NCI-H460 (cell line): ENCODE measurements around the gene SLIT1. TPM values are rescaled to one million over a fixed set of nuclear protein-coding genes. Genes with fewer than 3 reads are reported as not detected.

Experiments
- DNase-seq: peaks from one replicate; pipeline ENCODE4 v3.0.0-alpha.2; 2016; ENCODE audit warnings: low read depth; ENCODE audit errors: extremely low read depth
- total RNA-seq: library from RNA; depleted of rRNA; stranded (reverse); fragments of >200 nt; shearing (Covaris generic); gene quantifications from 2 replicates; pipeline ENCODE4 v1.2.3, GENCODE V29; 2014

The SLIT1 gene
- total RNA-seq, 1 experiment from 2014 or later = 0.27 TPM

DNA sequence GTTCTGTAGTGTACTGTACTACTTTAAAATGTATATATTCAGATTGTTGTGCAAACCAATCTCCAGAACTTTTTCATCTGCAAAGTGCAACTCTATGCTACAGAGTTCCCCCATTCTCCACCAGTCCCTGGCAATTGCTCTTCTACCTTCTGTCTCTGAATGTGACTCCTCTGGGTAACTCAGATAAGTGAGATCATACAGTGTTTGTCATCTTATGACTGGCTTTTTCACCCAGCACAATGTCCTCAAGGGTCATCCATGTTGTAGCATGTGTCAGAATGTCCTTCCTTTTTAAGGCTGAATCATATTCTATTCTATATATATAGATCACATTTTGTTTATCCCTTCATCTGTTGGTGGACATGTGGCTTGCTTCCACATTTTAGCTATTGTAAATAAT is 10.8 kb downstream of the SLIT1 start:
- no peak for DNase-seq

DNA sequence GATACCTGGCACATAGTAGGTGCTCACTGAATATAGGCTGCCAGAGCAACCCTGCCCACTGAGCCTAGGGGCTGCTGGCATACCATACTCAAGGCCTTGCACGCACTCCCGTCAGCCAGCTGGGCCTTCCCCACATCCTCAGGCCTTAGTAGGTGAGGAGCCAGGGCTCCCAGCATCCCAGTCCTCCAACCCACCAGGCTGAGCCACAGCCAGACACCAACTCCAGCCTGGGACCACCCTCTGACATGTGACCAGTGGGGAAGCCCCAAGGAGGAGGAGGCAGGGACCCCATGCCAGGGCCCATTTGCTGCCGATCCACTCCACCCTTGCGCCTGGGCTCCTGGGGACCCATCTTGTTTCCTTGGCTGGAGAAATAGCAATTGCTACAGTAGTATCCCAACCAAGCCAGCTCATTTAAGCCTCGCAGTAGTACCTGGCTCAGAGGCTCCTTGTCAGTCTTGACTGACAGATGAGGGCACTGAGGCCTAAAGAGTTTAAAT is 11.4 kb downstream of the SLIT1 start:
- DNase-seq = no peak

DNA sequence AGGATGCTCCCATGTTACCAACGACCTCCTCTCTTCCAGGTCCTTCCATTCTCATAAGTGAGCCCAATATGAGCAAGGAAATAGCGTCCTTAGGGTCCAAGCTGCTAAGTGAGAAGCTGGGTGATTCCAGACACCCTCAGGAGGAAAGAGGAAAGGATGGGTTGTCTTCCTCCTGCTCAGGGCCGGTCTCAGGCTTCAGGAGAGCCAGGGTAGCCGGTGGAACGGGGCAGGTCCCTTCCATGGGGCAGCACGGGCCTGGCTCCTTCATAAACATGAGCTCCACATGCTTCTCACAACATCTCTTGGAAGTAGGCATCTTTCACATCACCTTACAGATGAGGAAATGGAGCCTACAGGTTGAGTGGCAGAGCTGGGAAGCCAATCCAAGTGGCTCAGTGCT is 12.7 kb downstream of the SLIT1 start:
- no peak for DNase-seq

DNA sequence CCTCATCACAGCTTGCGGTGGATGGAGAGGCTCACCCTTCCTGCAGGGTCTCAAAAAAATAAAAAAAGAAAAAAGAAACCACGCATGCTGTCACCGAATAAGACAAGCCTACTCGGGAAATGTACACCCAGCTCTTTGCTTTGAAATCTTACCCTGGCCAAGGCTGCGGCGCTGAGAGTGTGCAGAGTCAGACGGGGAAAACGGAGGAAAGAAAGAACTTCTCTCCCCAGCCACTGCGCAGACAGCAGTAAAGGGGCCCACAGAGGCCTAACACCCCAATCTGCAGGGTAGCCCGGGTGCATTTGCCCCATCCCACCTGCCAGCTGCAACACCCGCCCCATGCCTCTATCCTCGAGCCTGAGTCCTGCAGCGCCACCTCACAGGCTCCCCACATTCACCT is 14.8 kb downstream of the SLIT1 start:
- no peak for DNase-seq

DNA sequence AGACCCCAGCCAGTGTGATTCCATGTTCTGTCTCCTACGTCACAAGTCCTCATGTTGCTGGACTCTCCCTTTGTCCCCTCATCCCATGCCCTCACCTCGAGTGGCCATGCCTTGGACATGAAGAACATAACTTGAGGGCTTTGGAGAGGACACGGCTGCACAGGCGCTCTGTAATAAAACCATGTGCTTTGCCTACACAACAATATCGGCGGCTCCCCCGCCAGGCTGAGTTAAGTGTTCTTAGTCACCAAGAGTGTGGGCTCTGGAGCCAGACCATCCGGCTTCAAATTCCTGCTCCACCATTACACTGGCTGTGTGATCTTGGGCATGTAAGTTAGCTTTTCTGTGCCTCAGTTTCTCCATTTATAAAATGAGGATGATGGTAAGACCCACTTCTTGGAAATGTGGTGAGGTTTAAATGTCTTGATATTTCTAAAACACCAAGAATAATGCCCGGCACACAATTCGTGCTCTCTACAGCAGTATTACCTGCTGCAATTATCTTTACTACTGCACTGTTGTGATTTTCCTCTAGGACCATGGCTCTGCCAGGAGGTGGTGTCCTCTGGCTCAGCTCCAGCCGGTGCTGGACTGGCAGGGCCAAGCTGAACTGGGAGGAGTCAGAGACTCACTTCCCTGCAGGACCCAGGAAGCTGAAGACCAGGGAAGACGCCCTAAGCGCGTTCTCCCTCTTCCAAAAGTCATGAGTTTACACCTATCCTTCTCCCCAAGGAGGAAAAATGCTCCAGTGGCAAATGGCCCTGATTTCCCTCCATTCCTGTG is 15.7 kb downstream of the SLIT1 start:
- DNase-seq = no peak

DNA sequence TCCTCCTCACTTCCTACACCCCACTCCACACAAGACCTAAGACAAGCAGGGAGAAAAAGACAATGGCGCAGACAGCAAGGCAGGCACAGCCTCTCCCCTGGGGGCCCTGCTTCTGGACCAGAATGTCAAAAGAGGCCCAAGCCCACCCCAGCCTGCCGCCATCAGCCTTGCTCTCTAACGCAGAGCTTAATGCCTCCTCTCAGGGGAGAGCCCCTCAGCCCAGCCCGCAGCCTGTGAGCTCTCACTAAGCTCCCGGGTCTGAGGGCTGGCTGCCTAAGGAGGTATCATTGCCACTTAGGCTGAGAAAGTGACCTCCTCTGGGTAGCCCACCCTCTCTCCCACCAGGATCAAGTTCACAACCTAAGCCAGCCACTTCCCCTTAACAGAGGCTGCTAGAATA is 16.7 kb downstream of the SLIT1 start:
- DNase-seq = no peak

DNA sequence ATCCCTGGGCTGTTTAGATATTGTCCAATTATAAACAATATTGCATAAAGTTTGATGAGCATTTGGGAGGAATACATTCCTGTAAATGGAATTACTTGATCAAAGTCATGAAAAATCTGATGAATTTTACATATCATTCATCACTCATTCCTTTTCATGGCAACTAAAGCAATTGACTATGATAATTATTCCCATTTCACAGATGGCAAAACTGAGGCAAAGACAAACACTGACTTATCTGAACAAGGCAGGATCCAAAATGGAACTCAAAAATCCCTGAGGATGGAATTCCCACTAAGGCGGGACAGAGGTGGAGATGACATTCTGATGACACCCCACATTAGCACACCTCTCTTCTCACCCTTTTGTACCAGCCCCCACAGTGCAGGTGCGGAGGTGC is 17.1 kb downstream of the SLIT1 start:
- DNase-seq = no peak

DNA sequence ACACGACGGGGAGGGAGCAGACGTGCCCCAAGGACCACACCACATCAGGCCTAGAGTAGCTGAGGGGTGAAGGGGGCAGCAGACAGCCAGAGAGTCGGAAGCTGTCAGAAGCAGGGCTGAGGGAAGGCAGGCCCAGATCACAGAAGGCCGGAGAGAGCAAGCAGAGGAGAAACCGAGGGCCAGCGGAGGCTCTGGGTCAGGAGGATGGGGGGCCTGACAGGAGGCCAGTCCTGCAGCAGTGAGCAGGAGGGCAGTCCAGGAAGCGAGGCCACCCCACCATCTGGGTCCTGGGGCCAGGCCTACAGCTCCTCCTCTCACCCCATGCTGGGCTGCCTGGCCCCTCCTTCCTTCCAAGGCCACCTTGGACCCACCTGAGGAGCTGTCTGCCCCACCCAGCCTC is 20.3 kb downstream of the SLIT1 start:
- DNase-seq = no peak

DNA sequence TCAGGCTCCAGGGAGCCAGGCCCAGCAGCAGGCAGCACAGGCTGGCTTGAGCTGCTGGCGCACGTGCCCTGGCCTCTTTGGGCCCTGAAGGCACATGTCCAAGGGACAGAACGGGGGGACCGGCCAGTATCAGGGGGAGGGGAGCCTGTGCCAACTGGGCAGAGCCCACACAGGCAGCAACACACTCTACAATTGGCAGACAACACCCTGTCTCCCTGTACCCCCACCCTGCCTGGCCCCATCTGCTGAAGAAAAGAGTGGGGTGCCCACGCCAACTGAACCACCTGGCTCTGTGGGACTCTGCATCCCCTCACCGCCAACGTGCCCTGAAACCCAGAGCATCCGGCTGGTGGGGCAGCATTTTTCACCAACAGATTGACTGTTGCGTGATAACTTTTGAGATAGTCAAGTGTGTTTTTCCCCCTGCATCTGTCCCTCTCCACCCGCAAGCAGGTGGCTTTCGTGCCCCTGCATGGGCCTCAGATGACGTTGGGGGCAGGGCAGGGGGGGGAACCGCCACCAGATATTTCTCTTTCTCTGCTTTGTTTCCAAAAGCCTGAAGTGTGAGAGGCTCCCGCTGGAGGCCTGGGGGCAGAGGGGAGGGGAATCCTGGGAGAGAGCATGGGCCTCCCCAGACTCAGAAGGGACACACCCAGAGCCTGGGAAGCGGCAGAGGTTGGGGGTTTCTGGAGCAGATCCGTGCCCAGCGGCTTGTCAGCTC is 21.8 kb downstream of the SLIT1 start:
- DNase-seq = no peak

DNA sequence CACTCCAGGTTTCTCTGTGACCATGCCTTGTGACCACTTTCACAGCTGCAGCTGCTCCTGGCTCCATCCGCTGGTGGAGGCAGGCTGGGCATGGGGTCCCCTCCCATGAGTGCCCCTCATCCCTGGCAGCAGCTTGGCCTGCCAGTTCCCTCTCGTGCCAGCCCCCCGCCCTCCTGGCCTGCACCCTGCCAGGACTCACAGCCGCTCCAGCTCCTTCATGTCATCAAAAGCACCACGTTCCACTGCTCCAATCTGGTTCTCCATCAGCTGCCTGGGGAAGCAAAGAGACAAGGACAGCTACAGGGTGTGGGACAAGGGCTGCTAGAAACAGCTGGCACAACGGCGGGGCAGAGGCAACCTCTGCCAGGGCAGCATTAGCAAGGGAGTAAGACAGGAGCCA is 22.6 kb downstream of the SLIT1 start:
- DNase-seq = no peak

DNA sequence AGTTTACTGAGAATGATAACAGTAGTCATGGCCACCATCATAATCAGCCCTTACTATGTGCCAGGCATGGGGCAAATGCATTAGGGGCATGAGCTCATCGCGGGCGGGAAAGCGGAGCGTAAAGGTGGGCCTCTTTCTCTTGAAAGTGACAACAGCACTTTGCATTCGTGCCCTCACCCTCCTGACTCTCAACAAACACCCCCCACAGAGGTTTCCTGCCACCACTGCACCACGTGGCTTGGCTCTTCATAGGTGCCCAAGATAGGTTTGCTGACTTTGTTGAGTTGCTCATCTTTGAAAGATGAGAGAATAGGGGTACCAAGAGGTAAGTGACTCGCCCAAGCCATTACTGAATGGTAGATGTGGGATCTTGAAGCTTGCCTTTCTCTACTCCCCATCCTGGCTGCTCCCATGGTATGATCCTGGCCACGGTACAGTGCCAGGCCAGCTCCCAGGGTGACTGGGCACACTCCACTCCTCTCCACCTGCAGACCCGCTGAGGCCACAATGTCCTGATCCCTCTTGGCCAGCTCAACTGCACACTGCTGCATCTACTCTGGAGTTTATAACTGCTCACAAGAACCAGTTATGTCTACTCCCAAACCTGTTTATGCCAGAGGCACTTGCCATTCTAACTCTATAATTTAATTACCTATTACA is 26.0 kb downstream of the SLIT1 start:
- DNase-seq = no peak

DNA sequence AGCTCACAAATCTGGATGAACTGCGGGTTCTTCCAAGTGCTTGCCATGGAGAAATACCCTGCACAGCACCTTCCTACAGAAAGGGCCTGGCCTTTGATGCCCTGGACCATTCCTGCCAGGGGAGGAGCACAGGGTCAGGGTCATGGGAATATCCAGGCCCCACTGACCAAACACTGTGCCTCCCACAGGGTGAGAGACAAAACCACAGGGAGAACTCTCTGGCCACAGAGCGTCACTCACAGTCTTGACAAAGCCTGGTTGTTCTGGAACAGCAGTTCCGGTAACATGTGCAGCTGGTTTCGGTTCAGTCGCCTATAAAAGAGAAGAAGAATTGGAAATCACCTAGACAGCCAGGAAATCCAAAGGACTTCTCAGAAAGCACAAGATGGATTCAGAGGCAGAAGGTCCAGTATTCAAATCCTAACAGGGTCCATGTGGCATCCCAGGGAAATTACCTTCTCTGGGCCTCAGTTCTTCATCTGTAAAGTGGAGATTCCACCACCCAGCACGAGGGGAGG is 28.1 kb downstream of the SLIT1 start:
- no peak for DNase-seq

DNA sequence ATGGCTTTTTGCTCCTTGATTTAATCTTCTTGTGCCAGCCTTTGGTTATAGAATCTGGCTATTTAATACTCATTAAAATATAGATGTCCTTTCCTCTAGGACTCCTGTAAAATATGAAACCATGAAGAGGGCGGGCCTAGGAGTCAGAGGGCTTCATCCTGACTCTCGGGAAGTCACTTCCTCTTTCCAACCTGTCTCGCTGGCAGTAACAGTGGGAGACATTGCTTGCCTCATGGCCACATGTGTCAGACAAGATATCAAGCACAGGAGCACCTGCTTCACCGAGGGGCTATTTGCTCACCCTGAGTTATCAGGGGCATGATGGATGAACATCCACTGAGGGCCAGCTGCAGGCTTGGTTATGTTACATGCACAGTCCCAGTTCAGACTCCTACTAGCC is 31.0 kb downstream of the SLIT1 start:
- DNase-seq = no peak

DNA sequence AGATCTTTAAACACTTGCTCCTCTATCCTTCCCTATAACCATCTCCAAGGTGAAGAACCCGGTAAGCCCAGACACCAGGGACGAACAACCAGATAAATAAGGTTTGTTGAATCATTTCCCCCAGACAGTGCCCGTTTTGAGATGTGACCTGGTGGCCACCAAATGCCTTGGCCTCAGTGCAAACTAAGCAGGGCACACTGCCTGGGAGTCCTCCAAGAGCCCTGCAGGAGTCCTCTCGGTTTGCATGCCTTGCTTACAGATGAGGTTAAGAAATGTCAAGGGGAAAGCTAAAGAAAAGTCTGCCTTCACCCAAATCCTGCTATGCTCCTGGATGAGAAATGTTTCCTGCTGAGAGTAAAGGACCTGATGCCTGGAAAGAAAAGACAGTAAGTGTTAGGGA is 31.6 kb downstream of the SLIT1 start:
- no peak for DNase-seq

DNA sequence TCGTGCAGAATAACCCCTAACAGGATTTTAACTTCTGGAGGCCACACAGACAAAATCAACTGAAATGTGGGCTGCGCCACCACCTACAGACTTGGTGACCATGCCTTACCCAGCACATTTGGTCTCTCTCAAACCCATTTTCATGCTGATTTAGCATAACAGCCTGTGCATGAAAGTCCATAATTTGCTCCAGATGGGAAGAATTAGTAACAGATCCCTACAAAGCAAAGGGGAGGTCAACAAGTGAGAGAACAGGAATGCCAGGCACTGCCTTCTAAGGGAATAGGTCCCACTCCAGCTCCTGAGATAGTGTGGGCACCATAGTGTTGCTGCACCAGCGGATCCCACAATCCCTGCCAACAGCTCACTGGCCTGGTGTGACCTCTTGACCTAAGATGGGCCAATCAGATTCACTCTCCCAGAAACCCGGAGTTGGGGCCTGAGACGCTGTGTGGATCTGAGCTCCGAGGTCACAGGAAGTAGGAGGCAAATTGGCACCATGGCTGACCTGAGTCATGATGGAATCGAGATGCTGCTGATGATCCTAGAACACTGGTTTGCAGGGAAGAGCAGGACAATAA is 32.4 kb downstream of the SLIT1 start:
- DNase-seq = no peak

DNA sequence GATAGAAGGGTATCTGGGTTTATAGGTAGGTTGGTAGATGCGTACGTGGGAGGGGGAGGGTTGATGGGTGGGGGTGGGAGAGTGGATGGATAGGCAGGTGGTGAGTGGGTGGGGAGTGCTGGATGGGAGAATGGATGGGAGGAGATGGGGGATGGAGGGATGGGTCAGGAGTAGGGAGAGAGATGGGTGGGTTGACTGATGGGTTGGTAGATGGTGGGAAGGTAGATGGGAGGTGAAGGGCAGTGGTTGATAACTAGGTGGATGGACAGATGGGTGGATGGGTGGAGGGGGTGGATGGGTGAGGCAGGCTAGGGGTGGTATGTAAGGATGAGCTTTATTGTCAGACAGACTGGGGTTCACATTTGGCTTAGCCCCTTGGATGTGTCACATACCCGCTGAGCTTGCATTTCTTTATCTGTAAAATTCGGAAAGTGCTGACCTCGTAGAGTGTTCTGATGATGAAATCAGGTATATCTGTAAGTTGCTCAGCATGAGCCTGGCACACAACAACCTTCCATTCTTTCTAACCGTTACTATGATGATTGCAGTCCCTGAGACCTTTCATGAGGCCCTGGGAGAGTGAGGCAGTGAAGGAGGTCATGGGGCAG is 34.3 kb downstream of the SLIT1 start:
- no peak for DNase-seq

DNA sequence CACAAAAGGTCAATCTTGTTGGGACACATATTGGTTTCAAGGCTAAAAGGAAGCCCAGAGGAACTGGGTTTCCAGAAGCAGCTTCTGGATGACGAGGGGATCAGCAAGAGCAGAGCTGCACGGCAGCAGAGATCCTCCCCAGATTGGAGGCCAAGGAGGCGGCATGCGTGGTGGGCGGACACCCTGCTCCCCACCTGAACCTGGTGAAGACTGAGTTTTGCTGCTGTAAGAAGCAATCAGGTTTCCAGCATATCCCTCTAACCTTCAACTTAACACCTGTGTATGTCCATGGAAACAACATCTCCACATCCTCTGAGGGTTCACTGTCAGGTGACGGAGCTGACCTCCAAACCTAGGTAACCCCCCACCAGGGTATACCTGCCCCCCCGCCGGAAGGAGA is 35.1 kb downstream of the SLIT1 start:
- DNase-seq = no peak

DNA sequence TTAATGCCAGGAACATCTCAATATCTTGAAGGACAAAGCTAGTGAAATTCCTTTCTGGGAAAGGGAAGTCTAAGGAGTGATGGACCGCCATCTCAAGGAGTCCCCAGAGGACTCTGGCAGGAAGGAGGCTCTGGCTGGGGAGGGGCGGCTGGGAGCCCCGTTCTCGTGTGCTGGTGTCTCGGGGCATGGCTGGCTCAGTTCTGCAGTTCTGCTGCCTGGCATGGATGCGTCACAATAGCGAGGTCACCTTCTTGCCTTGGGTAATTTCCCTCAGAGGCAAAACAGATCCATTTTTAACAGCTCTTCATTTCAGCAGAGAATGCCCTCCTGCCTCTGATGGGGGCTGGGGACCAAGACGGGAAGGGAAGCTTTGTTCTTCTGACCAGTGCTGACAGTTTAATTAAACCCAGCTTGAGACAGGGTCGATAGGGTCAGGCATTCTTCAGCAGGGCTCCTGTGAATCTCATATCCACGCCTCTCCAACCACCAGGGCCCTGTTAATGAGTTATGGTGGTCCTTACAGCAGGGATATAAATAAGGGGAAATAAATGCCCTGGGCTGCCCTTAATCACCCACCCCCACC is 35.7 kb downstream of the SLIT1 start:
- no peak for DNase-seq

DNA sequence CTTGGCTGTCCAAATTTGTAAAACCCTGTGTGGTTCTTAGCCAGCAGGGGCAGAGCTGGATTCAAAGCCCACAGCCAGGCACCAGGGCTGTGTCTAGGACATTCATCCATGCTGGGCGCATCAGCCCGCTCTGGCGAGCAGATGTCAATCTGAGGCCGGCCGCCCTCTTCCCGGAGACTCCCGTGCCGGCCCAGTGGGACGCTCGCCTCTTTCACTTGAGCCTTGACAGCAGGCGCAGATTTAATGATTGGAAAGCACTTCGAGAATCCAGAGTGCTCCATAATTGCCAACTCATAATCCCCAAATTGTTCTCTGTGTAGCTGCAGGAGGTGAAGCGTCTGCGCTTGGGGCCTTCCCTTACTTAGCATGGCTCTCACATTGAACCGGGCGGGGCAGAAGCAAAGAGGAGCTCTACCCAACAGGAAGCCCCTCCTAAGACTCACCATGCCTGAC is 36.7 kb downstream of the SLIT1 start:
- no peak for DNase-seq

DNA sequence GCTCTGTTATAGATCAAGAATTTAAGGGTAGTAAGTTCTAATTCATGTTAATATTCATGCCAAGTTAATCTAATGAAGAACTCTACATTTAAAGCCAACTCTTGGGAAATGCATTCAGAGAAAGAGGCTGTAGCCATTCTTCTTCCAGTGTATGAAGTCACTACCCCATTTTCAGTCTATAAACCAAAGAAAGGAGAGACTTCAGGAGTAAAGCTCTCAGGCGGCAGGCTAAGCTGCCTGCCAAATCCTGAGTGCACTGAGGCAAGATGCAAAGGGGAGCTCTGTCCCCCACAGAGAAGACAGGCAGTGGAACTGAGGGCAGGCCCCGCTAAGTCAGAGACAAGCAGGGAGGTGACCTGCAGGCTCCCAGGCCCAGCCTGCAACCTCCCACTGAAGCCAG is 41.5 kb downstream of the SLIT1 start:
- no peak for DNase-seq
